MCF 10A (cell line): ENCODE measurements around the gene PRPF40A. TPM values are rescaled to one million over a fixed set of nuclear protein-coding genes. Genes with fewer than 3 reads are reported as not detected.
"Not testable (repeated sequence)": the region's sequence is repeated elsewhere in the genome, so short reads cannot be mapped to it uniquely, and the experiment has no call there.

Experiments
- BruUV-seq: library from RNA; stranded (reverse); fragments of 400-500 nt; replicated peaks from 2 replicates; lab custom pipeline; 2021; lab: Mats Ljungman, UMichigan
- CTCF ChIA-PET: fragments of 300-600 bp; sonication (Branson Sonifier 250); formaldehyde crosslinking; extraction: SDS; loops from one replicate; lab custom pipeline; 2021; ENCODE audit warnings: antibody characterized with exemption, inconsistent platforms; lab: Yijun Ruan, JAX
- POLR2A ChIA-PET: fragments of 300-600, 350-650 bp; sonication (Branson Sonifier 250); formaldehyde crosslinking; extraction: SDS; loops from one replicate; lab custom pipeline; 2020; ENCODE audit warnings: antibody characterized with exemption, inconsistent platforms; lab: Yijun Ruan, JAX
- DNase-seq: peaks from one replicate; pipeline ENCODE4 v3.0.0-alpha.2; 2018; ENCODE audit not compliant: unreplicated experiment
- H3K27ac Mint-ChIP-seq: one replicate; pipeline ENCODE4 v1.8.0; 2022; ENCODE audit warnings: mild to moderate bottlenecking, low read depth, mixed read lengths; ENCODE audit not compliant: unreplicated experiment
- H3K27me3 Mint-ChIP-seq: one replicate; pipeline ENCODE4 v1.8.0; 2022; ENCODE audit warnings: mixed read lengths; ENCODE audit not compliant: insufficient read depth, unreplicated experiment
- H3K36me3 Mint-ChIP-seq: one replicate; pipeline ENCODE4 v1.8.0; 2022; ENCODE audit warnings: mild to moderate bottlenecking, moderate library complexity, mixed read lengths; ENCODE audit not compliant: insufficient read depth, unreplicated experiment
- H3K4me1 Mint-ChIP-seq: one replicate; pipeline ENCODE4 v1.8.0; 2022; ENCODE audit warnings: mixed read lengths; ENCODE audit not compliant: insufficient read depth, unreplicated experiment
- H3K4me3 Mint-ChIP-seq: one replicate; pipeline ENCODE4 v1.8.0; 2022; ENCODE audit warnings: mild to moderate bottlenecking, moderate library complexity, mixed read lengths; ENCODE audit not compliant: unreplicated experiment
- H3K9me3 Mint-ChIP-seq: one replicate; pipeline ENCODE4 v1.8.0; 2022; ENCODE audit warnings: mixed read lengths; ENCODE audit not compliant: unreplicated experiment
- intact Hi-C: fragments of 100-400 bp; cut with micrococcal nuclease; formaldehyde crosslinking; loops from 2 replicates; pipeline ENCODE4 v1.14.1; 2022
- total RNA-seq: library from RNA; stranded (reverse); gene quantifications from 2 replicates; pipeline ENCODE4 v1.2.3, GENCODE V29; 2022
- TF ChIP-seq, protein P1 (sequence below): fragments of 200-600 bp; IDR thresholded peaks from one replicate; pipeline ENCODE4 v1.8.0; 2022; ENCODE audit warnings: antibody characterized with exemption, mild to moderate bottlenecking; ENCODE audit not compliant: unreplicated experiment

The PRPF40A gene
- total RNA-seq, 1 experiment from 2014 or later: 140 TPM

DNA sequence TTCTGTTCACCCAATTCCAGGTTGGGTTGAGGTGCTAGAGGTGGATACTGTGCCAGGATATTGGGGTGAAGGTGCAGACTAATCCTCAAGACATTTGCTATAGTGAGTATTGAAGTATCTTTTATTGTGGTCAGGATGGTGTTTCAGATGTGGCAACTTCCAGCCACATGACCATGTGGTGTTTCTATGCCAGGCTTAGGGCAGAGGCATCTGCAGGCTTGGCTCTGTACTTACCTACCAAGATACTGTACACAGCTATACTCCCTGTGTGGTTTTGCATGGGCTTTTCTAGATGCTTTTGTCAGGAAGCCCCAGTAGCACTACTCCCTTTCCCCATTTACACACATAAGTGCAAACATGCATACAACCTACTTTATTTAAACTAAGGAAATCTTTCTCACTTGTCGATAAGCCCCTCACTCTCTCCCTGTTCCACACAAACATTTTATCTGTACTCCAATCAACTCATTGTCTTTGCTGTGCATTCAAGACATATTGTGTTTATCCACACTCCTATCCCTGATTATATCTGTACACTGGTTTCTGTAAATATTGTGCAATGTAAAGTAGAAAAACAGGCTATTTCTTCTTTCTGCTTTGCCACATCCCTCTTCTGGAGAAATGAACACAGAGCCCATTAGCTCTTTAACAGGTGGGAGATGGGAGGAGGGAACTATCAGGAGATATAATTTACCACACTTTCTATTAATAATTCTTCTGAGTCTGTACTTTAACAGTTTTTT is 13.5 kb upstream of the PRPF40A start:
- no TSS peak for BruUV-seq
- H3K4me3 Mint-ChIP-seq: no peak overlapping the region
- peak; percentile 21 for DNase-seq
- no peaks in the 10 kb centered on the region for H3K27me3 Mint-ChIP-seq
- no peak overlapping the region for H3K27ac Mint-ChIP-seq
- no peaks in the 10 kb centered on the region for H3K9me3 Mint-ChIP-seq
- ChIA-PET POLR2A (interaction anchor here (1.0 to 1.8 kb wide), 3 partner anchors 12 to 14 kb away, joined by 3 to 11 read pairs (median 6); partner anchors contain the start of genes ARL6IP6 and PRPF40A), CTCF (interaction anchor here (0.6 to 2.0 kb wide), 6 partner anchors 9 to 45 kb away, joined by 3 to 13 read pairs (median 6); no protein-coding TSS in a partner anchor)
- TF ChIP-seq, protein P1, sequence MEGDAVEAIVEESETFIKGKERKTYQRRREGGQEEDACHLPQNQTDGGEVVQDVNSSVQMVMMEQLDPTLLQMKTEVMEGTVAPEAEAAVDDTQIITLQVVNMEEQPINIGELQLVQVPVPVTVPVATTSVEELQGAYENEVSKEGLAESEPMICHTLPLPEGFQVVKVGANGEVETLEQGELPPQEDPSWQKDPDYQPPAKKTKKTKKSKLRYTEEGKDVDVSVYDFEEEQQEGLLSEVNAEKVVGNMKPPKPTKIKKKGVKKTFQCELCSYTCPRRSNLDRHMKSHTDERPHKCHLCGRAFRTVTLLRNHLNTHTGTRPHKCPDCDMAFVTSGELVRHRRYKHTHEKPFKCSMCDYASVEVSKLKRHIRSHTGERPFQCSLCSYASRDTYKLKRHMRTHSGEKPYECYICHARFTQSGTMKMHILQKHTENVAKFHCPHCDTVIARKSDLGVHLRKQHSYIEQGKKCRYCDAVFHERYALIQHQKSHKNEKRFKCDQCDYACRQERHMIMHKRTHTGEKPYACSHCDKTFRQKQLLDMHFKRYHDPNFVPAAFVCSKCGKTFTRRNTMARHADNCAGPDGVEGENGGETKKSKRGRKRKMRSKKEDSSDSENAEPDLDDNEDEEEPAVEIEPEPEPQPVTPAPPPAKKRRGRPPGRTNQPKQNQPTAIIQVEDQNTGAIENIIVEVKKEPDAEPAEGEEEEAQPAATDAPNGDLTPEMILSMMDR: no peak
- intact Hi-C loops: no loop called here
- H3K4me1 Mint-ChIP-seq: peaks cover 10% of the 10 kb centered on the region
- H3K36me3 Mint-ChIP-seq: peaks cover 4% of the 10 kb centered on the region

DNA sequence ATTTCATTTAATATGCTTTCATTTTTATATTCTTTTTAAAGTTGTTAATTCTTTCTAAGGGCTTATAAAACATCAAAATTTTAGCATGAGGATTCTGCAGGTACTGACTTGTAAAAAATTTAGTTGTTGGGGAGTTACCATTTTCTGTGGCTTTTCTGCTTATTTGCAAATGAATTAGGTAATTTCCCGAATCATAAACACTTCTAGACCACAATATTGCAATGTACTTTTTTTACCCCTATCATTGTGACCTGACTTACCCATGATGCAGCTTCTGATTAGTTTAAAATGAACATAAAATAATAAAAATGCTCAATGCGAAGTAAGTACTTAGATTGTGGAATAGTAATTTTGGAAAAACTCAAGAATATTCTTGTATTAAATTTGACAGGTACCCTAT is 12.6 kb upstream of the PRPF40A start:
- Mint-ChIP-seq H3K9me3 (no peaks in the 10 kb centered on the region), H3K4me1 (peaks cover 10% of the 10 kb centered on the region), H3K4me3 (no peak overlapping the region), H3K27me3 (no peaks in the 10 kb centered on the region), H3K27ac (no peak overlapping the region), H3K36me3 (peaks cover 11% of the 10 kb centered on the region)
- CTCF ChIA-PET: interaction anchor here (0.6 to 1.8 kb wide), 7 partner anchors 10 to 196 kb away, joined by 3 to 13 read pairs (median 5); no protein-coding TSS in a partner anchor
- TF ChIP-seq, protein P1: no peak
- POLR2A ChIA-PET: interaction anchor here (1.1 to 1.8 kb wide), 3 partner anchors 9 to 14 kb away, joined by 3 to 11 read pairs (median 5); partner anchors contain the start of gene PRPF40A
- intact Hi-C loops: no loop called here
- BruUV-seq: no TSS peak
- no peak for DNase-seq

DNA sequence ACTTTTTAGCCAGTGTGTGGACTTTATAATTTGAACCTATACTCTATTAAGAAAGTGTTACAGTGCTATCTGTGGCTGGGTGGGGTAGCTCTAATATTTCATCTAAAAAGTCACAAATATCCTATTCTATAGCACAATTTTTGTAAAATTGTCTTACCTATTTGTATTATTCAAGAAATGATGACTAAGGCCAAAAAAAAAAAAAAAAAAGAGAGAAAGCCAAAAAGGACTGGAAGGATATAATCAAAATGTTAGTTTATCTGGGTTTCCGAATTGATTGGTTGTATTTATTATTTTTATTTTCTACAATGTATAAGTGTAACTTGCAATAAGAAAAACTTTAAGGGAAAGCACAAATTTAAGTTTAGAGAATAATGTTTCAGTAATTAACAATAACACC is 6.7 kb upstream of the PRPF40A start:
- POLR2A ChIA-PET: no interaction called here
- CTCF ChIA-PET: interaction anchor here (0.7 kb wide), 1 partner anchor 567 kb away, joined by 7 read pairs; no protein-coding TSS in a partner anchor
- intact Hi-C loops: no loop called here
- no peaks in the 10 kb centered on the region for H3K27me3 Mint-ChIP-seq
- TF ChIP-seq, protein P1: no peak
- no peak overlapping the region for H3K4me3 Mint-ChIP-seq
- H3K36me3 Mint-ChIP-seq: peaks cover 29% of the 10 kb centered on the region
- no peaks in the 10 kb centered on the region for H3K9me3 Mint-ChIP-seq
- peak overlapping the region; percentile 12 for H3K27ac Mint-ChIP-seq
- no peak for DNase-seq
- H3K4me1 Mint-ChIP-seq: peaks cover 10% of the 10 kb centered on the region
- no TSS peak for BruUV-seq

DNA sequence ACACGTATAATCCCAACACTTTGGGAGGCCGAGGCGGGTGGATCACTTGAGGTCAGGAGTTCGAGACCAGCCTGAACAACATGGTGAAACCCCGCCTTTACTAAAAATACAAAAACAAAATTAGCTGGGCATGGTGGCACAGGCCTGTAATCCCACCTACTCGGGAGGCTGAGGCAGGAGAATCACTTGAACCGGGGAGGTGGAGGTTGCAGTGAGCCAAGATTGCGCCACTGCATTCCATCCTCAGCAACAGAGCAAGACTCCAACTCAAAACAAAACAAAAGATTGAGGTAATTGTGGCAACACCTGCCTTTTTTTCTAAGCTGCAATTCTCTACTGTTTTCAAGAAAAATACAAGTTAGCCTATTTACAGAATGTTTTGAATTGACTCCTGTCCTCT is 5.4 kb upstream of the PRPF40A start:
- intact Hi-C loops, H3K9me3 Mint-ChIP-seq, H3K27ac Mint-ChIP-seq, BruUV-seq, H3K4me1 Mint-ChIP-seq, DNase-seq, H3K27me3 Mint-ChIP-seq, H3K4me3 Mint-ChIP-seq, POLR2A ChIA-PET: not testable (repeated sequence)
- CTCF ChIA-PET: interaction anchor here (0.6 to 0.7 kb wide), 3 partner anchors 24 to 756 kb away, joined by 3 to 4 read pairs (median 3); partner anchors contain the start of gene RPRM
- H3K36me3 Mint-ChIP-seq: peaks cover 25% of the 10 kb centered on the region
